ENCODE measurements around the gene SNTG2. TPM values are rescaled to one million over a fixed set of nuclear protein-coding genes. Genes with fewer than 3 reads are reported as not detected.
"Not testable (repeated sequence)": the region's sequence is repeated elsewhere in the genome, so short reads cannot be mapped to it uniquely, and the experiment has no call there.

The SNTG2 gene
- total and polyA plus RNA-seq, 4 donors, result not detected

GRCh38 chr2:1091895-1092585 lies 141.4 kb downstream of the SNTG2 start:
- H3K36me3 ChIP-seq (ENCODE audit: control insufficient read depth in 4 of 4, insufficient read depth in 3 of 4, low read depth in 1 of 4, low read length in 3 of 4), result no peaks in the 10 kb centered on the region
- H3K27me3 ChIP-seq (ENCODE audit: control insufficient read depth in 4 of 4, insufficient read depth in 4 of 4, low read length in 3 of 4), result no peaks in the 10 kb centered on the region
- H3K4me3 ChIP-seq (ENCODE audit: low read depth in 1 of 3, low read length in 3 of 3), result no peak overlapping the region
- WGBS, result 77% methylated on average over 5 of the region's 5 CpGs
- TF ChIP-seq RAD21 (IDR thresholded peaks at IDR 0.05) (no peak), TAF1 (conservative IDR thresholded peaks at IDR 0.05) (no peak)
- no peak overlapping the region for H3K27ac ChIP-seq (ENCODE audit: low read depth in 1 of 2, low read length in 2 of 2)
- no peak for DNase-seq (ENCODE audit: low spot score)
- no peak overlapping the region for H3K9ac ChIP-seq (ENCODE audit: low read depth in 1 of 2, low read length in 2 of 2)
- H3K4me1 ChIP-seq (ENCODE audit: control insufficient read depth in 4 of 4, insufficient read depth in 4 of 4, low read length in 3 of 4), result no peaks in the 10 kb centered on the region
- H3K9me3 ChIP-seq (ENCODE audit: control insufficient read depth in 4 of 4, low read length in 3 of 4), result no peaks in the 10 kb centered on the region

- H3K9ac ChIP-seq (ENCODE audit: low read depth in 1 of 2, low read length in 2 of 2); H3K4me3 ChIP-seq (ENCODE audit: low read depth in 1 of 3, low read length in 3 of 3); H3K27ac ChIP-seq (ENCODE audit: low read depth in 1 of 2, low read length in 2 of 2); H3K36me3 ChIP-seq (ENCODE audit: control insufficient read depth in 4 of 4, insufficient read depth in 3 of 4, low read depth in 1 of 4, low read length in 3 of 4); H3K4me1 ChIP-seq (ENCODE audit: control insufficient read depth in 4 of 4, insufficient read depth in 4 of 4, low read length in 3 of 4); DNase-seq (ENCODE audit: low spot score); H3K9me3 ChIP-seq (ENCODE audit: control insufficient read depth in 4 of 4, low read length in 3 of 4); H3K27me3 ChIP-seq (ENCODE audit: control insufficient read depth in 4 of 4, insufficient read depth in 4 of 4, low read length in 3 of 4): not testable (repeated sequence)
- 67% methylated on average over 4 of the region's 6 CpGs for WGBS
Measured at GRCh38 chr2:1093668-1094067, 143.0 kb downstream of the SNTG2 start.

- WGBS, result 75% methylated on average over 8 of the region's 8 CpGs
Measured at GRCh38 chr2:1097101-1097500, 146.5 kb downstream of the SNTG2 start.

GRCh38 chr2:1099418-1099817 lies 148.8 kb downstream of the SNTG2 start:
- Histone ChIP-seq H3K9me3 (ENCODE audit: control insufficient read depth in 4 of 4, low read length in 3 of 4) (no peaks in the 10 kb centered on the region), H3K4me1 (ENCODE audit: control insufficient read depth in 4 of 4, insufficient read depth in 4 of 4, low read length in 3 of 4) (no peaks in the 10 kb centered on the region), H3K4me3 (ENCODE audit: low read depth in 1 of 3, low read length in 3 of 3) (no peak overlapping the region), H3K27ac (ENCODE audit: low read depth in 1 of 2, low read length in 2 of 2) (no peak overlapping the region), H3K27me3 (ENCODE audit: control insufficient read depth in 4 of 4, insufficient read depth in 4 of 4, low read length in 3 of 4) (peaks cover 0 to 2% (median 0%) of the 10 kb centered on the region in 4 donors), H3K36me3 (ENCODE audit: control insufficient read depth in 4 of 4, insufficient read depth in 3 of 4, low read depth in 1 of 4, low read length in 3 of 4) (no peaks in the 10 kb centered on the region), H3K9ac (ENCODE audit: low read depth in 1 of 2, low read length in 2 of 2) (no peak overlapping the region)
- 47% methylated on average over 2 of the region's 2 CpGs for WGBS
- TF ChIP-seq, protein P1, sequence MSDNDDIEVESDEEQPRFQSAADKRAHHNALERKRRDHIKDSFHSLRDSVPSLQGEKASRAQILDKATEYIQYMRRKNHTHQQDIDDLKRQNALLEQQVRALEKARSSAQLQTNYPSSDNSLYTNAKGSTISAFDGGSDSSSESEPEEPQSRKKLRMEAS (IDR thresholded peaks at IDR 0.05), result no peak
- DNase-seq (ENCODE audit: low spot score), result no peak

More at GRCh38 chr2:1097101-1097500, 146.5 kb downstream of the SNTG2 start:
- Histone ChIP-seq H3K36me3 (ENCODE audit: control insufficient read depth in 4 of 4, insufficient read depth in 3 of 4, low read depth in 1 of 4, low read length in 3 of 4) (no peaks in the 10 kb centered on the region), H3K9ac (ENCODE audit: low read depth in 1 of 2, low read length in 2 of 2) (no peak overlapping the region), H3K27me3 (ENCODE audit: control insufficient read depth in 4 of 4, insufficient read depth in 4 of 4, low read length in 3 of 4) (peaks cover 0 to 2% (median 0%) of the 10 kb centered on the region in 4 donors), H3K4me1 (ENCODE audit: control insufficient read depth in 4 of 4, insufficient read depth in 4 of 4, low read length in 3 of 4) (no peaks in the 10 kb centered on the region), H3K4me3 (ENCODE audit: low read depth in 1 of 3, low read length in 3 of 3) (no peak overlapping the region), H3K9me3 (ENCODE audit: control insufficient read depth in 4 of 4, low read length in 3 of 4) (no peaks in the 10 kb centered on the region), H3K27ac (ENCODE audit: low read depth in 1 of 2, low read length in 2 of 2) (no peak overlapping the region)
- DNase-seq (ENCODE audit: low spot score), result no peak
- TF ChIP-seq JUND (IDR thresholded peaks at IDR 0.05) (no peak), GABPA (IDR thresholded peaks at IDR 0.05 in 1 of 2, conservative IDR thresholded peaks at IDR 0.05 in 1 of 2) (no peak), FOXA1 (IDR thresholded peaks at IDR 0.05) (no peak)

DNA sequence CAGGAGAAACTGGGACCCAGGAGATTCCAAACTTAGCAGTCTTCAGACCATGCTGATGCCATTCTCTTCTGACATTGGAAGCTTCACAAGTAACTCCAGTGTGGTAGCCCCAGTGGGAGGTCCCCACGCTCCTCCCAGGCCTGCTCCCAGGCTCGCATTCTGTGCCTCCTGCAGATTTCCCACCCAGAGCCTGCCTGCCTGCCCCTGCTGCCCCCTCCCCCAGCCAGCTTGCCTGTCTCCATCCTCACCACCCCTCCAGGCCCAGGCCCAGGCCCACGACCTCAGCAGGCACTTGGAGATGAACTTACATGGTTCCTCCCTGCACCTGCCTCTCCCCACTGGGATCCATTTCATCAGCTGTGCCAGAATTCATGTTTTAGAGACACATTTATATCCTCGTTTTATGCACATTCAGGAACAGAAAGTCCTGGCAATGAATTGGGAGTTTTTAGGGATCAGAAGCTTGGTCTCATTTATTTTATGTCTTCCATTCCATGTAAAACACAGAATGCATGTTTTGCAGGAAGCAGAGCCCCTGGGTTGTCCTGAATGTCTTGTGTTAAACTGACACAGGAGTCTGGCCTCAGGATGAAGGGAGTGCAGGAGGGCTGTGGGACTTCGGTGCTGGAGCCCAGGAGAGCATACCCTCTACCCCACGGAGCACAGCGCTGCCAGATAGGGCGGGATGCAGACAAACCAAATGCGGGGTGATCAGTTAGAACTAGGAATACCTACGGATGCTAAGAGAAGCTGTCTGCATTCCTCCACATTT lies 150.5 kb downstream of the SNTG2 start:
- Histone ChIP-seq H3K27ac (ENCODE audit: low read depth in 1 of 2, low read length in 2 of 2) (no peak overlapping the region), H3K4me3 (ENCODE audit: low read depth in 1 of 3, low read length in 3 of 3) (no peak overlapping the region), H3K9me3 (ENCODE audit: control insufficient read depth in 4 of 4, low read length in 3 of 4) (no peaks in the 10 kb centered on the region), H3K9ac (ENCODE audit: low read depth in 1 of 2, low read length in 2 of 2) (no peak overlapping the region), H3K36me3 (ENCODE audit: control insufficient read depth in 4 of 4, insufficient read depth in 3 of 4, low read depth in 1 of 4, low read length in 3 of 4) (no peaks in the 10 kb centered on the region), H3K27me3 (ENCODE audit: control insufficient read depth in 4 of 4, insufficient read depth in 4 of 4, low read length in 3 of 4) (peaks cover 0 to 2% (median 0%) of the 10 kb centered on the region in 4 donors), H3K4me1 (ENCODE audit: control insufficient read depth in 4 of 4, insufficient read depth in 4 of 4, low read length in 3 of 4) (no peaks in the 10 kb centered on the region)
- 73% methylated on average over 10 of the region's 10 CpGs for WGBS
- DNase-seq (ENCODE audit: low spot score), result no peak
- TF ChIP-seq, protein P1 (IDR thresholded peaks at IDR 0.05), result no peak
- TF ChIP-seq EGR1 (IDR thresholded peaks at IDR 0.05; ENCODE audit: low read depth in 2 of 2) (no peak), FOXA1 (IDR thresholded peaks at IDR 0.05) (no peak)
